K562 (cell line): ENCODE data around the gene AGO1. TPM values are rescaled to one million over a fixed set of nuclear protein-coding genes. Genes with fewer than 3 reads are reported as not detected.
A peak's percentile ranks its signal among the peaks of the same experiment; 100 is the strongest.

ENCODE experiments used
- ATAC-seq: fragments of 200-7000 bp; cut with Tn5 transposase; 3 replicates; pipeline ENCODE4 v1.9.1; 2020; ENCODE audit warnings: moderate library complexity
- BruUV-seq: library from RNA; stranded (reverse); fragments of 400-500 nt; replicated peaks from 2 replicates; lab custom pipeline; 2021; lab: Mats Ljungman, UMichigan
- CTCF ChIA-PET: fragments of 300-600 bp; formaldehyde crosslinking; extraction: SDS; loops from one replicate; lab custom pipeline; 2021; ENCODE audit warnings: low intra/inter-chr PET ratio; lab: Yijun Ruan, JAX
- POLR2A ChIA-PET: fragments of 300-600, 350-650 bp; sonication (Branson Sonifier 250); formaldehyde crosslinking; extraction: SDS; loops from one replicate; lab custom pipeline; 2021; ENCODE audit warnings: antibody characterized with exemption, inconsistent platforms; lab: Yijun Ruan, JAX
- DNase-seq, 4 experiments: peaks; one replicate each; pipeline versions ENCODE4 v3.0.0 to v3.0.0-alpha.2; 2011 to 2018; ENCODE audit warnings: low spot score in 3 of 4, mixed read lengths in 3 of 4; ENCODE audit errors: extremely low read depth in 1 of 4
- FAIRE-seq: peaks from 2 replicates; lab custom pipeline; 2011; peaks lifted over from hg19 to GRCh38; lab: Jason Lieb, UNC
- H2AFZ ChIP-seq: 2 replicates; pipeline ENCODE4 v1.6.0; 2011; ENCODE audit warnings: low read depth, low read length, control low read depth, inconsistent platforms
- H3K27ac ChIP-seq: fragments of 200-600 bp; 3 replicates; pipeline ENCODE4 v1.8.0; 2011; ENCODE audit warnings: low read depth, mild to moderate bottlenecking, control low read depth, inconsistent platforms, low read length, moderate library complexity, mixed read lengths; ENCODE audit errors: extremely low read depth
- H3K27me3 ChIP-seq, 2 experiments: fragments of 300-600 bp in 1 of 2; 2 replicates in 1 of 2; 3 replicates in 1 of 2; pipeline versions ENCODE4 v1.6.0 to v1.8.0; 2011; ENCODE audit warnings: inconsistent platforms in 2 of 2, low read length in 2 of 2, mild to moderate bottlenecking in 1 of 2, mixed read lengths in 1 of 2, moderate library complexity in 1 of 2; ENCODE audit not compliant: control insufficient read depth in 2 of 2, insufficient read depth in 2 of 2
- H3K36me3 ChIP-seq: fragments of 300-600 bp; 3 replicates; pipeline ENCODE4 v1.8.0; 2011; ENCODE audit warnings: mild to moderate bottlenecking, low read length, inconsistent platforms; ENCODE audit not compliant: control insufficient read depth, insufficient read depth
- H3K4me1 ChIP-seq, 2 experiments: fragments of 200-600 bp in 1 of 2; replicated peaks in 1 of 2; 2 replicates in 1 of 2; 3 replicates in 1 of 2; pipeline versions ENCODE4 v1.5.1 to v1.8.0; 2011; ENCODE audit warnings: inconsistent platforms in 2 of 2, low read length in 2 of 2, mild to moderate bottlenecking in 1 of 2, mixed read lengths in 1 of 2, moderate library complexity in 1 of 2; ENCODE audit not compliant: control insufficient read depth in 2 of 2, insufficient read depth in 2 of 2
- H3K4me2 ChIP-seq: 2 replicates; pipeline ENCODE4 v1.6.1; 2011; ENCODE audit warnings: low read length, control low read depth, inconsistent platforms, mixed read lengths; ENCODE audit not compliant: insufficient read depth
- H3K4me3 ChIP-seq: fragments of 200-600 bp; sonication (generic), shearing (Covaris generic); 2 replicates; pipeline ENCODE4 v1.5.1; 2016; ENCODE audit warnings: control low read depth, inconsistent platforms
- H3K79me2 ChIP-seq: fragments of 200-600 bp; 3 replicates; pipeline ENCODE4 v1.8.0; 2011; ENCODE audit warnings: low read length, inconsistent platforms; ENCODE audit not compliant: control insufficient read depth, insufficient read depth
- H3K9ac ChIP-seq, 2 experiments: 2 replicates each; pipeline versions ENCODE4 v1.6.0 to v1.6.1; 2011; ENCODE audit warnings: low read depth in 2 of 2, low read length in 2 of 2, control low read depth in 1 of 2, inconsistent platforms in 1 of 2, mild to moderate bottlenecking in 1 of 2, mixed read lengths in 1 of 2; ENCODE audit not compliant: insufficient read depth in 1 of 2
- H3K9me1 ChIP-seq: one replicate; pipeline ENCODE4 v1.6.0; 2011; ENCODE audit warnings: inconsistent platforms, mild to moderate bottlenecking, low read length, moderate library complexity; ENCODE audit not compliant: control insufficient read depth, insufficient read depth
- H3K9me3 ChIP-seq: replicated peaks from 2 replicates; pipeline ENCODE4 v1.5.1; 2011; ENCODE audit warnings: low read depth, low read length, inconsistent platforms; ENCODE audit not compliant: control insufficient read depth, insufficient read depth
- H4K20me1 ChIP-seq: replicated peaks from 2 replicates; pipeline ENCODE4 v1.6.1; 2011; ENCODE audit warnings: low read length, inconsistent platforms, mixed read lengths; ENCODE audit not compliant: control insufficient read depth, insufficient read depth
- DACH1 ChIP-seq: fragments of 450-650 bp; IDR thresholded peaks from 2 replicates; pipeline ENCODE4 v1.6.1; 2018; ENCODE audit not compliant: partially characterized antibody
- ETV6 ChIP-seq, 3 experiments: fragments of 150-350 bp in 1 of 3; sonication (generic) in 1 of 3; formaldehyde crosslinking in 1 of 3; IDR thresholded peaks; 2 replicates each; pipeline versions ENCODE4 v1.6.1 to v1.8.0; 2014 to 2022; ENCODE audit warnings: borderline replicate concordance in 2 of 3, low read depth in 2 of 3, antibody characterized with exemption in 1 of 3, low read length in 1 of 3, mild to moderate bottlenecking in 1 of 3, missing genetic modification reagents in 1 of 3
- GATAD2B ChIP-seq: fragments of 450-650 bp; IDR thresholded peaks from 2 replicates; pipeline ENCODE4 v1.6.1; 2017; ENCODE audit warnings: mild to moderate bottlenecking, borderline replicate concordance
- HDAC8 ChIP-seq: fragments of 450-650 bp; IDR thresholded peaks from 2 replicates; pipeline ENCODE4 v1.6.1; 2016; ENCODE audit warnings: mild to moderate bottlenecking, missing genetic modification characterization, moderate library complexity, missing compliant biosample characterization
- LARP7 ChIP-seq: fragments of 450-650 bp; IDR thresholded peaks from 2 replicates; pipeline ENCODE4 v1.6.1; 2016
- MAFG ChIP-seq: fragments of 450-650 bp; conservative IDR thresholded peaks from 2 replicates; pipeline ENCODE4 v1.6.1; 2016; ENCODE audit warnings: missing genetic modification characterization, missing compliant biosample characterization
- MCM7 ChIP-seq, 2 experiments: fragments of 450-650 bp; IDR thresholded peaks; 2 replicates each; pipeline ENCODE4 v1.6.1; 2016 to 2018
- MECOM ChIP-seq: fragments of 250-450 bp; sonication (Bioruptor Pico); IDR thresholded peaks from 2 replicates; pipeline ENCODE4 v1.8.0; 2022; ENCODE audit warnings: inconsistent platforms
- MYC ChIP-seq, 2 experiments: fragments of 250-450 bp in 1 of 2; sonication (Bioruptor Pico) in 1 of 2; IDR thresholded peaks; 2 replicates each; pipeline versions ENCODE4 v1.5.1 to v1.6.1; 2012 to 2021; ENCODE audit warnings: low read depth in 2 of 2, borderline replicate concordance in 1 of 2, improper control_type of control experiment in 1 of 2, low read length in 1 of 2, mild to moderate bottlenecking in 1 of 2, moderate library complexity in 1 of 2
- NFE2L1 ChIP-seq: fragments of 450-650 bp; IDR thresholded peaks from 2 replicates; pipeline ENCODE4 v1.6.1; 2016; ENCODE audit warnings: missing genetic modification characterization, low read depth, mild to moderate bottlenecking, missing compliant biosample characterization, moderate library complexity, borderline replicate concordance
- NONO ChIP-seq, 2 experiments: fragments of 200-400 bp in 1 of 2; fragments of 450-650 bp in 1 of 2; formaldehyde crosslinking in 1 of 2; IDR thresholded peaks; 2 replicates each; pipeline ENCODE4 v1.6.1; 2017; ENCODE audit warnings: low read depth in 2 of 2, mild to moderate bottlenecking in 2 of 2, moderate library complexity in 2 of 2, low read length in 1 of 2
- XRCC4 ChIP-seq: IDR thresholded peaks from one replicate; pipeline ENCODE4 v1.6.1; 2011; ENCODE audit not compliant: insufficient read depth, insufficient read length; ENCODE audit errors: extremely low read depth
- ZKSCAN3 ChIP-seq: fragments of 250-450 bp; sonication (Bioruptor Pico); IDR thresholded peaks from 2 replicates; pipeline ENCODE4 v1.4.0; 2020
- in situ Hi-C: fragments of 300-500 bp; cut with MboI; formaldehyde crosslinking; loops from 4 replicates; pipeline ENCODE4 v1.15.0; 2018; ENCODE audit warnings: inconsistent platforms, mixed read lengths
- intact Hi-C: fragments of 100-400 bp; cut with micrococcal nuclease; formaldehyde crosslinking; loops from 2 replicates; pipeline ENCODE4 v1.14.2; 2022
- polyA plus RNA-seq, 8 experiments: library from polyadenylated mRNA; depleted of rRNA in 4 of 8; stranded (reverse) in 5 of 8; unstranded in 3 of 8; fragments of >200 nt; fragmentation: Nextera tagmentation in 2 of 8; fragmentation: Illumina TruSeq in 1 of 8; extraction: Ambion mirVana in 2 of 8; extraction: Trizol in 1 of 8; gene quantifications; 2 replicates each; pipeline versions ENCODE4 v1.2.1 to v1.2.3, GENCODE V29; 2011 to 2014; ENCODE audit warnings: inconsistent platforms in 1 of 8, missing spikeins in 1 of 8
- total RNA-seq, 7 experiments: library from RNA; depleted of rRNA in 6 of 7; stranded (reverse); fragments of >200 nt in 6 of 7; fragmentation: Illumina TruSeq in 2 of 7; extraction: Trizol in 2 of 7; gene quantifications; 2 replicates each; pipeline versions ENCODE4 v1.2.1 to v1.2.3, GENCODE V29; 2011 to 2021; ENCODE audit warnings: low replicate concordance in 1 of 7
- TF ChIP-seq, protein P1 (sequence below): sonication (generic); formaldehyde crosslinking; IDR thresholded peaks from 2 replicates; pipeline ENCODE4 v1.8.1; 2023; ENCODE audit warnings: mild to moderate bottlenecking, missing genetic modification reagents
- TF ChIP-seq, protein P2 (sequence below): fragments of 250-450 bp; sonication (Bioruptor Pico); IDR thresholded peaks from 2 replicates; pipeline ENCODE4 v1.5.0; 2022; ENCODE audit warnings: mild to moderate bottlenecking

Gene AGO1
- total and polyA plus RNA-seq, 9 of the 15 experiments (the other 6 are each of a cell fraction or from before 2014, with no cell fraction given) = 7.3 to 64.2 (median 26.0) TPM

DNA sequence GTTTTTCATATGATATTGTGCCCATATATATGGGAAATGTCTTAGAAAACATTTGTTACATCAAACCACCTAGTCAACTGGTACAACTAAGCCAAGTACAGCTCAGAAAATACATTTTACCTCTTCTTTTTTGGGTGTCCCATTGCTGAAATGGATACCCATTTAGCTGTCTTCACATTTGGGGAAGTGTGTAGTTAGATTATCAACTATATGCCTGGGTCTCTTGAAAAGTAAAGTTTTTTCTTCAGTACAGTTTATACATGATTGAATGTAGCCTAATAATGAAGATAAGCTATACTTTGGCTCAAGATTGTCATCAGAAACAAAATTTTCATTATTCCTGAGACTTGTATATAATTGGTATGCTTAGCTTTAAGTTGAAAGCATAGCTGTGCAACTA is 49.9 kb downstream of the AGO1 start:
- Histone ChIP-seq H3K4me1 (peaks cover 15 to 23% of the 10 kb centered on the region in 2 experiments), H3K9ac (peak overlapping the region; percentile 5 to 78; a peak in 2 of 4 replicates), H3K9me3 (no peaks in the 10 kb centered on the region), H3K4me2 (peak overlapping the region; percentile 94; the same call in 1 of the 2 replicates), H3K9me1 (no peaks in the 10 kb centered on the region), H3K79me2 (peaks cover 71% of the 10 kb centered on the region), H3K36me3 (peaks cover 7% of the 10 kb centered on the region; the same call in 1 of the 3 replicates), H3K4me3 (peak overlapping the region; percentile 86), H3K27ac (no peak overlapping the region), H4K20me1 (no peaks in the 10 kb centered on the region), H3K27me3 (no peaks in the 10 kb centered on the region), H2AFZ (no peak overlapping the region)
- no TSS peak for BruUV-seq
- ATAC-seq (no peak), DNase-seq (no peak), FAIRE-seq (no peak)
- intact Hi-C loops = loop anchor here (5.0 kb wide), 2 partner anchors 71 to 154 kb away; partner anchors contain the start of gene ADPRS
- CTCF ChIA-PET = no interaction called here
- in situ Hi-C loops = no loop called here
- POLR2A ChIA-PET = interaction anchor here (1.1 to 2.5 kb wide), 5 partner anchors 9 to 36 kb away, joined by 4 to 10 read pairs (median 7); no protein-coding TSS in a partner anchor
- no peak for TF ChIP-seq XRCC4
- TF ChIP-seq ETV6 (IDR thresholded peaks at IDR 0.05; ENCODE audit: borderline replicate concordance in 1 of 2, low read depth in 2 of 2, low read length in 1 of 2) = no peak
- no peak for TF ChIP-seq ETV6 (CRISPR knock-in tag; IDR thresholded peaks at IDR 0.05; ENCODE audit: borderline replicate concordance)
- no peak for TF ChIP-seq MECOM (CRISPR knock-in tag)
- no peak for TF ChIP-seq ZKSCAN3 (CRISPR knock-in tag)
- TF ChIP-seq, protein P1, sequence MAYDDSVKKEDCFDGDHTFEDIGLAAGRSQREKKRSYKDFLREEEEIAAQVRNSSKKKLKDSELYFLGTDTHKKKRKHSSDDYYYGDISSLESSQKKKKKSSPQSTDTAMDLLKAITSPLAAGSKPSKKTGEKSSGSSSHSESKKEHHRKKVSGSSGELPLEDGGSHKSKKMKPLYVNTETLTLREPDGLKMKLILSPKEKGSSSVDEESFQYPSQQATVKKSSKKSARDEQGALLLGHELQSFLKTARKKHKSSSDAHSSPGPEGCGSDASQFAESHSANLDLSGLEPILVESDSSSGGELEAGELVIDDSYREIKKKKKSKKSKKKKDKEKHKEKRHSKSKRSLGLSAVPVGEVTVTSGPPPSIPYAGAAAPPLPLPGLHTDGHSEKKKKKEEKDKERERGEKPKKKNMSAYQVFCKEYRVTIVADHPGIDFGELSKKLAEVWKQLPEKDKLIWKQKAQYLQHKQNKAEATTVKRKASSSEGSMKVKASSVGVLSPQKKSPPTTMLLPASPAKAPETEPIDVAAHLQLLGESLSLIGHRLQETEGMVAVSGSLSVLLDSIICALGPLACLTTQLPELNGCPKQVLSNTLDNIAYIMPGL (CRISPR knock-in tag) = no peak
- TF ChIP-seq MCM7 (IDR thresholded peaks at IDR 0.05) = no peak
- no peak for TF ChIP-seq MYC (IDR thresholded peaks at IDR 0.05; ENCODE audit: low read depth, low read length)
- TF ChIP-seq MYC (CRISPR knock-in tag; IDR thresholded peaks at IDR 0.05; ENCODE audit: borderline replicate concordance, low read depth) = no peak
- TF ChIP-seq NONO (IDR thresholded peaks at IDR 0.05; ENCODE audit: low read depth in 2 of 2, low read length in 1 of 2) = no peak
- 0 out of 2 replicates have a peak, but pooled peaks have one; percentile 21 for TF ChIP-seq GATAD2B
- TF ChIP-seq HDAC8 (tag) = no peak
- TF ChIP-seq DACH1 = no peak
- no peak for TF ChIP-seq MAFG (tag)
- TF ChIP-seq LARP7 = no peak
- no peak for TF ChIP-seq NFE2L1 (tag)
- TF ChIP-seq, protein P2, sequence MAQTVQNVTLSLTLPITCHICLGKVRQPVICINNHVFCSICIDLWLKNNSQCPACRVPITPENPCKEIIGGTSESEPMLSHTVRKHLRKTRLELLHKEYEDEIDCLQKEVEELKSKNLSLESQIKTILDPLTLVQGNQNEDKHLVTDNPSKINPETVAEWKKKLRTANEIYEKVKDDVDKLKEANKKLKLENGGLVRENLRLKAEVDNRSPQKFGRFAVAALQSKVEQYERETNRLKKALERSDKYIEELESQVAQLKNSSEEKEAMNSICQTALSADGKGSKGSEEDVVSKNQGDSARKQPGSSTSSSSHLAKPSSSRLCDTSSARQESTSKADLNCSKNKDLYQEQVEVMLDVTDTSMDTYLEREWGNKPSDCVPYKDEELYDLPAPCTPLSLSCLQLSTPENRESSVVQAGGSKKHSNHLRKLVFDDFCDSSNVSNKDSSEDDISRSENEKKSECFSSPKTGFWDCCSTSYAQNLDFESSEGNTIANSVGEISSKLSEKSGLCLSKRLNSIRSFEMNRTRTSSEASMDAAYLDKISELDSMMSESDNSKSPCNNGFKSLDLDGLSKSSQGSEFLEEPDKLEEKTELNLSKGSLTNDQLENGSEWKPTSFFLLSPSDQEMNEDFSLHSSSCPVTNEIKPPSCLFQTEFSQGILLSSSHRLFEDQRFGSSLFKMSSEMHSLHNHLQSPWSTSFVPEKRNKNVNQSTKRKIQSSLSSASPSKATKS (CRISPR knock-in tag) = no peak
